ENCODE data around the gene TMEM179.
"Not testable (repeated sequence)": the region's sequence is repeated elsewhere in the genome, so short reads cannot be mapped to it uniquely, and the experiment has no call there.

The TMEM179 gene

DNA sequence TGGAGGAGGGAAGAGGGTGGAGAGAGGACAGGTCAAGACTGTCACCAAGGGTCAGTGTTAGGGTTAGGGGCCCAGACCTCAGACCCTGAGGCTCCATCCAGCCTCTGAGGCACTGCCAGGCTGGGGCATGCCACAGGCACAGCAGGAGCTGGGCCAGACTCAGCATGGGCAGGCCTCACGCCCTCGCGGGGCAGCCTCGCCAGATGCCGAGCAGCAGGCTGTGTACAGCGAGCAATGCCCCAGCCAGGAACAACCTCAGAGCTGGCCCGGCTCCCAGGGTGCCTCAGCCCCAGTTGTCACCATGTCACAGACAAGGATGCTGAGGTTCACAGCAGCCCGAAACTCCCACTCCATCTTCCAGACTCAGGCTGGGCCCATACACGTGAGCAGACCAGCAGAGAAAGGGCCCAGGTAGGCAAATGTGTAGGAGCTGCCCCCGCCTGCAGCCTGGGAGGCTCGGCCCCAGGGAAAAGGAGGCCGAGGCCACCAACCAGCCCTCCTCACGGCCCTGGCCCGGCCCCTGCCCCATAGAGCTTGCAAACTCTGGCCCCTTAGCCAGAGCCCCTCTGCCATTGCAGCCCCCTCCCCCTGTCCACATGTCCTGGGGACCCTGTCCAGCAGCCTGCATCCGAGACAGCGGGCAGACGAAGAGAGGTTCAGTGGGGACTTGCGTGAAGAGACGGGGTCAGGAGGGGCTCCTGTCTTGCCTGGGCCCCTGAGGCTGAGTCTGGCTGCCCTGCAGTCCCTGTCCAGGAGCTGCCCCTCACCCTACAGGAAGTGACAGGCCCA lies 17.5 kb downstream of the TMEM179 start:
- H3K4me3 ChIP-seq (ENCODE audit: low read length) = no peak overlapping the region
- H3K27me3 ChIP-seq (ENCODE audit: control insufficient read depth, insufficient read depth, low read length) = no peaks in the 10 kb centered on the region
- no peaks in the 10 kb centered on the region; the same call in 1 of the 2 replicates for H3K36me3 ChIP-seq (ENCODE audit: control insufficient read depth, insufficient read depth, low read length)
- no peak for DNase-seq (ENCODE audit: low read depth, low spot score)
- H3K4me1 ChIP-seq (ENCODE audit: control insufficient read depth, insufficient read depth, low read length) = no peaks in the 10 kb centered on the region; the same call in 1 of the 2 replicates
- no peak overlapping the region for H3K27ac ChIP-seq (ENCODE audit: low read length)
- no peaks in the 10 kb centered on the region for H3K9me3 ChIP-seq (ENCODE audit: control insufficient read depth, insufficient read depth, low read length)
- WGBS (ENCODE audit: insufficient coverage, insufficient read length) = no CpG with 5 or more reads among the region's 19 CpGs

DNA sequence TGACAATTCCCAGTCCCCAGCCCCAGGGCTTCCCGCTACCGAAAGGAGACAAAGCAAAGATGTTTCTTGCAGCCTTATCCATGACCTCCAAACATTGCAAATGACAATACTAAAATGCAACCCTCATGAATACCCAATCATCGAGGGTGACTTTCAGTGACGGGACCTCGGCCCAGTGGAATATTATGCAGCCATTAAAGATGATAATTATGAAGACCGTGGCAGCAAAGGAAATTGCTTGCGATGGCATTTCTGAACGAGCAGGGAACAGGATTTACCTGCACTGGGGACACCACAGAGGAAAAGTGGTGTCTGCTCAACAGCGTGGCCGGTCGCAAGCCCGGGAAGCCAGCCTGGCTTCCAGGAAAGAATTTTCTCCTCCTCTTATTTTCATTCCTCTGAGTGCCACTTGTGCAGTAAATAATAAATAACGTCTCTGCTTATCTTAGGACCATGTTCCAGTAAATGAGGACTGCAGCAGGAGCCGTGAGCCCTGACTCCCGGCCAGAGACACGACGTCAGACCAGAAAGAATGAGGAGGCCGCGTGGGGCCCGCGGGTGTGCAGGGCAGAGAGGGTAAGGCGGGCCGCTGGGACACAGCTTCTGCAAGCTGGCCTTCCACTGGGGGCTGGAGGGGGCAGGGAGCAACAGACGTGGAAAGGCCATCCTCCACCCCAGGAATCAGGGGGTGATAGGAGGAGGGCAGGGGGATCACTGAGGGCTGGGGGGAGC lies 18.4 kb downstream of the TMEM179 start:
- Histone ChIP-seq H3K36me3 (ENCODE audit: control insufficient read depth, insufficient read depth, low read length) (no peaks in the 10 kb centered on the region; the same call in 1 of the 2 replicates), H3K27ac (ENCODE audit: low read length) (no peak overlapping the region), H3K27me3 (ENCODE audit: control insufficient read depth, insufficient read depth, low read length) (no peaks in the 10 kb centered on the region), H3K9me3 (ENCODE audit: control insufficient read depth, insufficient read depth, low read length) (no peaks in the 10 kb centered on the region), H3K4me1 (ENCODE audit: control insufficient read depth, insufficient read depth, low read length) (no peaks in the 10 kb centered on the region; the same call in 1 of the 2 replicates), H3K4me3 (ENCODE audit: low read length) (no peak overlapping the region)
- no CpG with 5 or more reads among the region's 24 CpGs for WGBS (ENCODE audit: insufficient coverage, insufficient read length)
- DNase-seq (ENCODE audit: low read depth, low spot score) = no peak

DNA sequence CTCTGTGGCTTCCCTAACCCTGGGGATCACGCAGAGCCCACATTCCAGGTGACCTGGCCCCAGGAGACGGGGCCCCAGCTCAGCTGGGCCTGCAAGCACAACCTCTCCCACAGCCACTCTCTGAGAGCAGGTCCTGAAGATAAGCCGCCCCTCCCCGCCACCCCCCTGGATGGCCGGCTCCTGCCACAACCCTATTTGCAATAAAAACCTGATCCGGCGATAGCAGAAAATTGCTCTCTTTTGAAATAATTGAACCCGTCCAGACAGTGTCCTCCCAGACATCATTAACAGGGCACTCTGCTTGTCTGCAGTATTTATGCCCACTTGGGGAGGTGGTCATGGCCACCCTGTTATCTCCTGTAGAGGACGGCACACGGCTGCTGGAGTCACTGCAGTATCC lies 20.0 kb downstream of the TMEM179 start:
- Histone ChIP-seq H3K4me1 (ENCODE audit: control insufficient read depth, insufficient read depth, low read length) (no peaks in the 10 kb centered on the region; the same call in 1 of the 2 replicates), H3K27ac (ENCODE audit: low read length) (no peak overlapping the region), H3K4me3 (ENCODE audit: low read length) (no peak overlapping the region), H3K27me3 (ENCODE audit: control insufficient read depth, insufficient read depth, low read length) (no peaks in the 10 kb centered on the region), H3K9me3 (ENCODE audit: control insufficient read depth, insufficient read depth, low read length) (no peaks in the 10 kb centered on the region), H3K36me3 (ENCODE audit: control insufficient read depth, insufficient read depth, low read length) (no peaks in the 10 kb centered on the region; the same call in 1 of the 2 replicates)
- no CpG with 5 or more reads among the region's 10 CpGs for WGBS (ENCODE audit: insufficient coverage, insufficient read length)
- no peak for DNase-seq (ENCODE audit: low read depth, low spot score)

DNA sequence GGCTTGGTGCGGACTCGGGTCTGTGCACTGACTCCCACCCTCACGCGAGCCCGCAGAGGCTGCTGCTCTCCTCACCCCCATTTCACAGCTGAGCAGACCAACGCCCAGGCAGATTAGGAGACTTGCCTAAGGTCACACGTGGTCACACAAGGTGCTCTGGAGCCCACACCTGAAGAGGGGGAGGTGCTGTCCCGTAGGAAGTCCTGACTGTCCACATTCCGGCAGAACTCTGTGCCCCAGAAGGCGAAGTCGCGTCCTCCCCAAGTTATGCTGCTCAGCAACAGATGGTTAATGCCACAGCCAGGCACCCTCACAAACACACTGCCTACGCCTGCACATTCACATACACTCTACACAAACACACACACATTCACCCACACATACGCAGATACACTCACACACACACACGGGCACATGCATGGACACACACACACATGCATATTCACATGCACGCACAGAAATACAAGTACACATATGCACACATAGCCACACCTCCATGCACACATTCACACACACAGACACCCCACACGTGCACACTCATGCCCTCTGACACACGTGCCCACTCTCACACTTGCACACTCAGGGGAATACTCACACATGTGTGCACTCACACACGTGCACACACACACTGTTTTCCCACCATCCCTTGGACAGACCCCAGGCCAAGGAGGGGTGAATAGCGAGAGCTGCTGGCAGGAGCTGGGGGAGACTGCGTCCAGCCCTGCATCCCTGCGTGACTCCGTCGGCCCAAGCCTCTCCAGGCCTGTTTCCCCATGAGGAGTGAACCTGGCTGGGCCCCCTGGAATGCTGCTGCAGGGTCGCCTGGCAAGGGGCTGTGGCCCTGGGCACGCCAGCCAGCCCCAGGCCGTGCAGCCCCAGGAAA lies 20.9 kb downstream of the TMEM179 start:
- H3K27me3 ChIP-seq (ENCODE audit: control insufficient read depth, insufficient read depth, low read length) = no peaks in the 10 kb centered on the region
- H3K9me3 ChIP-seq (ENCODE audit: control insufficient read depth, insufficient read depth, low read length) = no peaks in the 10 kb centered on the region
- no peak overlapping the region for H3K4me3 ChIP-seq (ENCODE audit: low read length)
- 100% methylated on average over 3 of the region's 27 CpGs for WGBS (ENCODE audit: insufficient coverage, insufficient read length)
- no peaks in the 10 kb centered on the region; the same call in 1 of the 2 replicates for H3K36me3 ChIP-seq (ENCODE audit: control insufficient read depth, insufficient read depth, low read length)
- no peak overlapping the region for H3K27ac ChIP-seq (ENCODE audit: low read length)
- H3K4me1 ChIP-seq (ENCODE audit: control insufficient read depth, insufficient read depth, low read length) = no peaks in the 10 kb centered on the region; the same call in 1 of the 2 replicates
- DNase-seq (ENCODE audit: low read depth, low spot score) = no peak

DNA sequence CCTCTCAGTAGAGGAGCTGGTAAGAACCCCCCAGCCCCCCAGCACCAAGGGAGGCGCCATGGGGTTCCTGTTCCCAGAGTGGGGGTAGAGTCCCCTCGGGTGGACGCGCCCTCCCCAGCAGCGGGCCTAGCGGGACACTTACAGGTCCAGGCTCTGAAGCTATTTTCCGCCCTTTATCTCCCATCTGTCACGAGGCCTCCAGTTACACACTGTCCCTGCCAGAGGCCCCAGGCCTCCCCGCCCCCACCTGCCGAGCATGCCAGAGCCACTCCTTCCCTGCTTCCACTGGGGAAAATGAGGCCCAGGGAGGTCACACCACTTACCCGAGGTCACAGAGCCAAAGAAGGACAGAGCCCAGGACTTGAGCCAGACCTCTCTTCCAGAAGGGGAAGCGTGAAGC lies 21.9 kb downstream of the TMEM179 start:
- no peaks in the 10 kb centered on the region for H3K27me3 ChIP-seq (ENCODE audit: control insufficient read depth, insufficient read depth, low read length)
- no peak overlapping the region for H3K27ac ChIP-seq (ENCODE audit: low read length)
- no peak overlapping the region for H3K4me3 ChIP-seq (ENCODE audit: low read length)
- DNase-seq (ENCODE audit: low read depth, low spot score) = no peak
- no peaks in the 10 kb centered on the region for H3K9me3 ChIP-seq (ENCODE audit: control insufficient read depth, insufficient read depth, low read length)
- WGBS (ENCODE audit: insufficient coverage, insufficient read length) = no CpG with 5 or more reads among the region's 12 CpGs
- H3K36me3 ChIP-seq (ENCODE audit: control insufficient read depth, insufficient read depth, low read length) = no peaks in the 10 kb centered on the region; the same call in 1 of the 2 replicates
- no peaks in the 10 kb centered on the region; the same call in 1 of the 2 replicates for H3K4me1 ChIP-seq (ENCODE audit: control insufficient read depth, insufficient read depth, low read length)

DNA sequence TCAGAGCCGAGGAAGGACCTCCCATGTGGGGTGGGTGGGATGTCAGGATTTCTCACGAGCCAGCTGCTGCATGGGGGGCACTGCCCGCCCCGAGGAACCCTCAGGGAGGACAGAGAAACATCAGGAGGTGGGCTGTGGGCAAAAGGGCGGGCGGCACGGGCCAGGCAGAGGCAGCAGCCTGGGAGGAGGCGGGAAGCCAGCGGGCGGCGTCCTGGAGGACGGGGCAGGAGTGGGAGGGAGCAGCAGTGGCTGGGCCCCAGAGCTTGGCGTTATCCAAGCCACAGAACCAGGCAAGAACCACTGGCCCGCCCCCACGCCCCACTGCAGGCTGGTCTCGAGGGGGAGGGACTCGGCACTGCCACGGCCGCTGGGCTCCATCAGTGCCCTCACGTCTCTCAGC lies 22.6 kb downstream of the TMEM179 start:
- no peaks in the 10 kb centered on the region for H3K9me3 ChIP-seq (ENCODE audit: control insufficient read depth, insufficient read depth, low read length)
- no peaks in the 10 kb centered on the region; the same call in 1 of the 2 replicates for H3K36me3 ChIP-seq (ENCODE audit: control insufficient read depth, insufficient read depth, low read length)
- H3K27me3 ChIP-seq (ENCODE audit: control insufficient read depth, insufficient read depth, low read length) = no peaks in the 10 kb centered on the region
- H3K27ac ChIP-seq (ENCODE audit: low read length) = no peak overlapping the region
- no peaks in the 10 kb centered on the region; the same call in 1 of the 2 replicates for H3K4me1 ChIP-seq (ENCODE audit: control insufficient read depth, insufficient read depth, low read length)
- no CpG with 5 or more reads among the region's 20 CpGs for WGBS (ENCODE audit: insufficient coverage, insufficient read length)
- H3K4me3 ChIP-seq (ENCODE audit: low read length) = no peak overlapping the region
- DNase-seq (ENCODE audit: low read depth, low spot score) = no peak

DNA sequence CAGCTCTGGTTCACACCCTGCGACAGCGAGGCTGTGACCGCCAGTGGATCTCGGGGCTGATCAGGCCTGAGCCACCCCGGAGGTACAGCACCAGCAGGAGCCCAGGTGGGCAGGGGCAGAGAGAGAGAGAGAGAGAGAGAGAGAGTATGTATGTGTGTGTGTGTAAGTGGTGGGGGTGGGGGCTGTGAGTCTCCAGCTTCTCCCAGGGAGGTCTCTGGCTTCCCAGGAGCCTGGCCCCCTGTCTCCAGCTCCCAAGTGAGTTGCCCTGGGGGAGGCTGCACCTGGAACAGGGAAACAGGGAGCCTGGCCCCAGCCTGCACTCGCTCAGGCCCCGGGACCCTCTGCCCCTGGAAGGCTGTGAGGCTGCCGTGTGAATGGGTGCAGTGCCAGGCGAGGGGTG lies 23.1 kb downstream of the TMEM179 start:
- Histone ChIP-seq H3K27ac (ENCODE audit: low read length) (no peak overlapping the region), H3K4me1 (ENCODE audit: control insufficient read depth, insufficient read depth, low read length) (no peaks in the 10 kb centered on the region; the same call in 1 of the 2 replicates), H3K36me3 (ENCODE audit: control insufficient read depth, insufficient read depth, low read length) (no peaks in the 10 kb centered on the region; the same call in 1 of the 2 replicates), H3K27me3 (ENCODE audit: control insufficient read depth, insufficient read depth, low read length) (no peaks in the 10 kb centered on the region), H3K9me3 (ENCODE audit: control insufficient read depth, insufficient read depth, low read length) (no peaks in the 10 kb centered on the region), H3K4me3 (ENCODE audit: low read length) (no peak overlapping the region)
- DNase-seq (ENCODE audit: low read depth, low spot score) = no peak
- WGBS (ENCODE audit: insufficient coverage, insufficient read length) = no CpG with 5 or more reads among the region's 9 CpGs

DNA sequence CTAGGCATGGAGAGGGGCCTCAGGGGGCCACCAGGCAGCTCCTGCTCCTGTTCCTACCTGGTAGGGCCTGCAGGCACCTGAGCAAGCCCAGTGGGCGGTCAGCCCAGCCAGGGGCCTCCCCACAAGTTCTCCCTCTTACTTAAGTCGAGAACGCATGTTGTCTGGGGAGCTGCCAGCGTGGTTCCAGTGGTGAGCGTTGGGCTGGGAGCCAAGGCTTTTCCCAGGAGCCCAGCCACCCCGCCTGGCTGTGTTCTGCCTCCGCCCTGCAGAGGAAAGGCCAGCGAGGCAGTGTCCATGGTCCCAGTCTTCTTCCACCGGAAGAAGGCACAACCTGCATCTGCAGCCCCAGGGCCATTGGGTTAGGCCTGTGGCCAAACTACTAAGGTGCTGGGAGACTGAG lies 23.6 kb downstream of the TMEM179 start:
- H3K27me3 ChIP-seq (ENCODE audit: control insufficient read depth, insufficient read depth, low read length) = no peaks in the 10 kb centered on the region
- H3K36me3 ChIP-seq (ENCODE audit: control insufficient read depth, insufficient read depth, low read length) = no peaks in the 10 kb centered on the region; the same call in 1 of the 2 replicates
- no peak overlapping the region for H3K27ac ChIP-seq (ENCODE audit: low read length)
- no peak for DNase-seq (ENCODE audit: low read depth, low spot score)
- no peaks in the 10 kb centered on the region; the same call in 1 of the 2 replicates for H3K4me1 ChIP-seq (ENCODE audit: control insufficient read depth, insufficient read depth, low read length)
- H3K9me3 ChIP-seq (ENCODE audit: control insufficient read depth, insufficient read depth, low read length) = no peaks in the 10 kb centered on the region
- WGBS (ENCODE audit: insufficient coverage, insufficient read length) = no CpG with 5 or more reads among the region's 9 CpGs
- H3K4me3 ChIP-seq (ENCODE audit: low read length) = no peak overlapping the region

DNA sequence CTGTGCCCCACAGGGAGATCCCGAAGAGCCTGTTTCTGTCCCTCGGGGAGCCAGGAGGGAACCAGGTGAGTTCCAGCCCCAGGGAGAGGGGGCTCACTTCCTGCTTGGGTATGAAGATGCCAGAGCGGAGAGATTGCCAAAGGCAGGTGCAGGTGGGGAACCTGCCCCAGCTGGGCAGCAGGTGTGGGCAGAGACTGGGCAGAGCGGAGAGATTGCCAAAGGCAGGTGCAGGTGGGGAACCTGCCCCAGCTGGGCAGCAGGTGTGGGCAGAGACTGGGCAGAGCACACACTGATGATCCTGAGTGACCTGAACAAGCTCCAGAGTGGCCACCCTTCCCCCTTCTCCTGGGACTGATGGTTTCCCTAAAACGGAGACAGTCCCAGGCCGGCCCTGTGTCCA lies 24.6 kb downstream of the TMEM179 start:
- WGBS (ENCODE audit: insufficient coverage, insufficient read length) = no CpG with 5 or more reads among the region's 6 CpGs
- not testable (repeated sequence) for DNase-seq (ENCODE audit: low read depth, low spot score); H3K27ac ChIP-seq (ENCODE audit: low read length)

DNA sequence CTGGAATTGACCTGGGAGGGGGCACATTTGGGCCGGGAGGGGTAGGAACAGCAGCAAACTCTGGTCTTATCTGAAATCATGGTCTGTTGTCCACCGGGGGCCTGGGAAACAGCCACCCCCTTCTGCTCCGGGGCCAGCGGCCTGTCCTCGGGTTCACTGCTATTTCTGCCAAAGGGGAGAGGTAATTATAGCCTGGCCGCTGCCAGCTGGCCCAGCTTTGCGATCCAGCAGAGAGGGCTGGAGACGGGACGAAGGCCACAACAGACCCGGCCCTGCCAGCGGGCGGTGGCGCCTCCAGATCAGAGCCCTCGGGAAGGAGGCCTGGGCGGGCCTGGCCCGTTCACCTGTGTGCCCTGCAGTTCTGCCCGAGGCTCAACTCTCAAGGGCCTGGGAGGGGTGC lies 25.1 kb downstream of the TMEM179 start, which contains the start of gene C14orf180:
C14orf180 (plus strand) TSS at position 258 of the 400 bp plus-strand sequence. CDS start 6,667 bp downstream, outside the sequence.
- H3K27ac ChIP-seq (ENCODE audit: low read length) = no peak within 1 kb of the TSS
- H3K4me1 ChIP-seq (ENCODE audit: control insufficient read depth, insufficient read depth, low read length) = no peaks in the 10 kb centered on the region; the same call in 1 of the 2 replicates
- H3K4me3 ChIP-seq (ENCODE audit: low read length) = no peak within 1 kb of the TSS
- H3K9me3 ChIP-seq (ENCODE audit: control insufficient read depth, insufficient read depth, low read length) = no peaks in the 10 kb centered on the region
- H3K36me3 ChIP-seq (ENCODE audit: control insufficient read depth, insufficient read depth, low read length) = no peaks in the 10 kb centered on the region; the same call in 1 of the 2 replicates
- H3K27me3 ChIP-seq (ENCODE audit: control insufficient read depth, insufficient read depth, low read length) = no peaks in the 10 kb centered on the region
- DNase-seq (ENCODE audit: low read depth, low spot score) = no peak
- no CpG with 5 or more reads among the region's 17 CpGs for WGBS (ENCODE audit: insufficient coverage, insufficient read length)

More for the DNA sequence above, 24.6 kb downstream of the TMEM179 start:
- not testable (repeated sequence) for H3K36me3 ChIP-seq (ENCODE audit: control insufficient read depth, insufficient read depth, low read length); H3K4me1 ChIP-seq (ENCODE audit: control insufficient read depth, insufficient read depth, low read length); H3K9me3 ChIP-seq (ENCODE audit: control insufficient read depth, insufficient read depth, low read length); H3K4me3 ChIP-seq (ENCODE audit: low read length); H3K27me3 ChIP-seq (ENCODE audit: control insufficient read depth, insufficient read depth, low read length)

Measured in iPS DF 6.9 (cell line).